GM21367 (cell line): ENCODE results near the gene ABCD3.

Experiments
- ATAC-seq: cut with Tn5 transposase; IDR thresholded peaks from one replicate; pipeline ENCODE4 v1.9.1; 2021; ENCODE audit not compliant: unreplicated experiment

ABCD3 gene

GRCh38 chr1:94456736-94457135, 38.5 kb downstream of the ABCD3 start:
- ATAC-seq: no peak

- ATAC-seq: no peak
Measured at GRCh38 chr1:94462606-94463005, 44.4 kb downstream of the ABCD3 start.

- no peak for ATAC-seq
Measured at GRCh38 chr1:94463056-94463764, 45.0 kb downstream of the ABCD3 start.

- ATAC-seq: no peak
Measured at GRCh38 chr1:94463765-94464330, 45.7 kb downstream of the ABCD3 start.

- no peak for ATAC-seq
Measured at GRCh38 chr1:94468708-94469107, 50.5 kb downstream of the ABCD3 start.

- ATAC-seq: no peak
Measured at GRCh38 chr1:94471271-94471670, 53.1 kb downstream of the ABCD3 start.

GRCh38 chr1:94475232-94475631, 57.0 kb downstream of the ABCD3 start:
- no peak for ATAC-seq

- ATAC-seq: no peak
Measured at GRCh38 chr1:94479682-94480081, 61.5 kb downstream of the ABCD3 start.

GRCh38 chr1:94481473-94481933, 63.3 kb downstream of the ABCD3 start:
- ATAC-seq: peak; percentile 96

GRCh38 chr1:94486990-94487389, 68.8 kb downstream of the ABCD3 start:
- ATAC-seq: no peak

- no peak for ATAC-seq
Measured at GRCh38 chr1:94490556-94490955, 72.4 kb downstream of the ABCD3 start.

- no peak for ATAC-seq
Measured at GRCh38 chr1:94496076-94496755, 78.0 kb downstream of the ABCD3 start.

- no peak for ATAC-seq
Measured at GRCh38 chr1:94501426-94501825, 83.2 kb downstream of the ABCD3 start.

GRCh38 chr1:94501935-94502334, 83.7 kb downstream of the ABCD3 start:
- ATAC-seq: no peak

- ATAC-seq: no peak
Measured at GRCh38 chr1:94503153-94503552, 85.0 kb downstream of the ABCD3 start.

GRCh38 chr1:94504601-94505000, 86.4 kb downstream of the ABCD3 start:
- no peak for ATAC-seq

GRCh38 chr1:94512816-94513215, 94.6 kb downstream of the ABCD3 start:
- ATAC-seq: no peak

- no peak for ATAC-seq
Measured at GRCh38 chr1:94514095-94514727, 96.0 kb downstream of the ABCD3 start.

GRCh38 chr1:94515296-94515947, 97.2 kb downstream of the ABCD3 start:
- ATAC-seq: no peak

GRCh38 chr1:94519351-94519750, 101.2 kb downstream of the ABCD3 start:
- ATAC-seq: no peak

GRCh38 chr1:94522304-94522703, 104.1 kb downstream of the ABCD3 start:
- ATAC-seq: no peak
